KG1 (cell line): ENCODE results near the gene KLF5.

Experiments
- DNase-seq: peaks from one replicate; lab custom pipeline; 2025; lab: John Stamatoyannopoulos, UW

KLF5 gene

DNA sequence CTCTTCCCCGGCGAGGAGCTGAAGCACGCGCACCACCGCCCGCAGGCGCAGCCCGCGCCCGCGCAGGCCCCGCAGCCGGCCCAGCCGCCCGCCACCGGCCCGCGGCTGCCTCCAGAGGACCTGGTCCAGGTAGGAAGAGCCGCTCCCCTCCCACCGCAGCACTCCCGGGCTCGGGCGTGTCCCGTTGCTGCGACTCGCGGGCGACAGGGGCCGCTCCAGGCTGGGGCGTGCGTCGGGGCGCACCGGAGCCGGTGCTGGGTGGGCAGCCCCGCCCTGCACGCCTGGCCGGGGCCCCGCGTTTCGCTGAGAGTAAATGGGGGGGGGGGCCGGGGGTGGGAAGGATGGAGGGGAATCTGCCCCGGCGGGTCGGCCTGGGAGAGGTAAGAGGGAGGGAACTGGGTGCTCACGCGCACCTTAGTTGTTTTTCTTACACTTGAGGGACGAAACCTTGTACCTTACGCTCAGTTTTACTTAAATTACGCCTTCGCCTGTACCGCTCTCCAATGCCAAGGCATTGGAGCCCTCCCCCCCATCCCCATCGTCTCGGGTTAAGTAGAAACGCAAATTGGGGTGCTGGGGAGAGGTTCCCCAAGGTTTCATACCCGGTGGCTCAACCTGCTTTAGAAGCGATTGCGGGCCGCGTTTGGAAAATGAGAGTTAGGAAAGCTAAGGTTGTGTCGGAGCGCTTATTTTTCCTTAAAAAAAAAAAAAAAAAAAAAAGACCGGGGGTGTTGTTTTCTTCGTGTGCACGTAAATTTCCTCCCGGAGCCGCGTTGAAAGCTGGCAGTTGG, 850 bp downstream of the KLF5 start:
- DNase-seq = no peak

DNA sequence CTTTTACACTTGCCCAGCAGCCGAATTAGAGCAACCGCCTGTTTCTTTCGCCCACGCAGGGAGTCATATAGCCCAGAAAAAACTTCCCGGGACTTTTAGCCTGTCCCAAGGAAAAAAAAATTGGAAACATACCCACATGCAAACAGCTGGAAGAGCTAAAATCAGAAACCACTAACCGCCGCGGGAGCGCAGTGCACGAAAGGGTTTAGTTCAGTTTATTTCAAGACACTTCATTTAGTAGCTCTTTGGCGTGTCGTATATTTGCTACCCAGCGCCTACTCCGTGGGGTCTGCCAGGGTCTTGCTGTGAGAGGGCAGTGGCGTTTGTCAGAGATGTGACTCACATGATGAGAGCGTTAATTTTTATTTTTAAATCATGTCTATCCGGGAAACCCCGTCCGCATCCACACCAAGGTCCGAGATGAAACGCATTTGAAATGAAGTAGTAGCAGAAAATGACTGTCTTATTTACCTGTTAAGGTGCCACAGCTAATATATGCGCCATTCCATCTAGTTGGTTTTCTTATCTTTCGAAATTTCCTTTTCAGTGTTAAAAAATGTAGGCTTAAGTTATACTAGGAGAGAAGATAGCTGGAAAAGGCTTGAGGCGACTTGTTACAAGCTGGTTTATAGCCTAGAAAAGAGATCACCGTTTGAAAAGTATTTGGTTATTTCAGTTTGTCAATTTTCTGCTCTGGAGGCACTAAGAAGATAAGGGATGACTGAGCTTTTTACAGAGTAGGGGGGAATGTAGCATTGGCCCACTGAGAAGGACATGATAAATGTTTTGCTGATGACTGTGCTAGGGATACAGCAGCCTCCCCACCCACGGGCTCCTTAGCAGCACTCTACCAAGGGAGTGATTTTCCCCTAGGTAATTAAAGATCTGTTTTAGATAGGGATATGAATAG, 1.7 kb downstream of the KLF5 start:
- DNase-seq = no peak

DNA sequence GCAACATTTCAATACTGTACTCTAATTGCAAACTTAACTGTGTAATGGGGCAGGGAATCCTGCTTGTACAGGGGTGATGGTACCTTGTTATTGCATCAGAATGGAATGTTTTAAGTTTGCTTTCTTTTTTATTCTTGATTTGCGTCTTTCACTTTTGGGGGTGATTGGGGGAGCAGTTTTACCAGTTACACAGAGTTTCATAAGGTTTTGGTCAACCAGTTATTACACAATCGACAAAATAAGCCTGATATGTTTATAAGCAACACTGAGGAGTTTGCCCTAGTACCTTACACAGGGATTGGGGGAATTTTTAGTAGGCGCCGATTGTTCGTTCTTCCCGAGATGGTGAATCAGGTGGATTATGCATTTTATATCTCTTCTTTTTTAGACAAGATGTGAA, 2.7 kb downstream of the KLF5 start:
- DNase-seq = no peak

DNA sequence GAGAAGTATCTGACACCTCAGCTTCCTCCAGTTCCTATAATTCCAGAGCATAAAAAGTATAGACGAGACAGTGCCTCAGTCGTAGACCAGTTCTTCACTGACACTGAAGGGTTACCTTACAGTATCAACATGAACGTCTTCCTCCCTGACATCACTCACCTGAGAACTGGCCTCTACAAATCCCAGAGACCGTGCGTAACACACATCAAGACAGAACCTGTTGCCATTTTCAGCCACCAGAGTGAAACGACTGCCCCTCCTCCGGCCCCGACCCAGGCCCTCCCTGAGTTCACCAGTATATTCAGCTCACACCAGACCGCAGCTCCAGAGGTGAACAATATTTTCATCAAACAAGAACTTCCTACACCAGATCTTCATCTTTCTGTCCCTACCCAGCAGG, 3.1 kb downstream of the KLF5 start:
- no peak for DNase-seq

DNA sequence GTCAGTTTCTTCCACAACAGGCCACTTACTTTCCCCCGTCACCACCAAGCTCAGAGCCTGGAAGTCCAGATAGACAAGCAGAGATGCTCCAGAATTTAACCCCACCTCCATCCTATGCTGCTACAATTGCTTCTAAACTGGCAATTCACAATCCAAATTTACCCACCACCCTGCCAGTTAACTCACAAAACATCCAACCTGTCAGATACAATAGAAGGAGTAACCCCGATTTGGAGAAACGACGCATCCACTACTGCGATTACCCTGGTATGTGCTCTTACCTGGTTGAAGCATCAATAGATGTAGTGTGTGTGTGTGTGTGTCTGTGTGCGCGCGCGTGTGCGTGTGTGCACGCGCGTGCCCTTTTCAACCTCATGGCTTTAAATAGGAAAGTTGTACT, 3.7 kb downstream of the KLF5 start:
- no peak for DNase-seq

DNA sequence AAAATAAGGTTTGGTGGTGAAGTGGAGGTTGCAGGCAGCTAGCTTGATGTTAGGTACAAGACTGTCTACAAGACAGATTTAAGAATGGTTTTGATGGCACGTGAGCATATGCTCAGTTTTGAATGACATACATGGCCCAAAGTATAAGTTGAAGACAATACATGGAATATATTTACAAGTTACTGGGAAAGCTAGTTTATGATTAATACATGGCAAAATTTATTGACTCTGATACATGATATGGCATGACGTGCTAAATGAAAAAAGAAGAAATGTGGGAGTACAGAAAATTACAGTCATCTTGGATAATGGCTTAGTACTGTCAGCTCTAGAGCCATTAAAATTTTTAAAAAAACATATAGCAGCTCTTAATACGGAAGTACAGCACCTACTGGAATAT, 4.4 kb downstream of the KLF5 start:
- no peak for DNase-seq

DNA sequence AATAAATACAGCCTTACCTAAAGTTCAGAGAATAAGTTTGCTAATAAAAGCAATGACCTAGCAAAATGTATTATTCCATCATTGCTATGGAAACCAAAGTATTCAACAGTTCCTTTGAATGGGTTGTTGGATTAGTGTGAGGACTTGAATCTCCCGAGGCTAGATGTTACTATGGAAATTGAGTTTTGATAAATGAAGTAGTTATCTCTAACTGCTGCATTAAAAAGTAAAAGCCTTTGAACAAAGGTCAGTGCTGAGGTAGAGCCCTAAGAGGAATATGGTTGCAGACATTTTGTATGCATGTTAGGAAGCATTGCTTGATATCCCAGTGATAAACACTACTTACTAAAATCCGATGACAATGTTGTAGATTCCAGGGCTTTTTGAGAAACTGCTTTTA, 6.2 kb downstream of the KLF5 start:
- DNase-seq = no peak

DNA sequence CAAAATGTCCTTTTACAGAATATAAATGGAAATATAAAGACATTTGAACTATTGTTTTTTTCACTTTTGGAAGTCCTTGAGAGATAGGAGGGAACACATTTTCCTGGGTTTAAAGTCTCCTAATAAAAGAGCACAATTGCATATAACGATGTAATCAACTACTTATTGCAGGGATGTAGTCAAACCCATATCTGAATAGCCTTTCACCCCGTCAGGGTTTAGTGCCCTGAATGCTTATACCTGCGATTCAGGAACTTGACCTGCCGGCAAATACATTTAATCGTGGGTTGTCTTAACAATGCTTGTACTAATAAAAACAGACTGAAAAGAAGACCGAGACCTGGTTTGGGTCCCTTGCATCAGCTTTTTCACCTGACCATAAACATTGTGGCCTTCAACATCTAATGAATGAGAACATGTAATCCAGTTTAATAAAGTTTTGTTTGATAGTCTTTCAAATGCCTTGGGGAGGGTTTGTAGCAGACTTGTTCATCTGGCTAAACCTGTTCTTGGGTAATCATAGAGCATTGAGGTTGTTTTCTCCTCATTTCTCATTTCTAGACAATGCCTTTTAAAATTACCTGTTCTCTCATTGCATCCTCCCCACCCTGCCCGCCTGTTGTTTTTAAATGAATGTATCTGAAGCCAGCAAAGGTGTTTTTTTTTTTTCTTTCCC, 7.0 kb downstream of the KLF5 start:
- DNase-seq = no peak

DNA sequence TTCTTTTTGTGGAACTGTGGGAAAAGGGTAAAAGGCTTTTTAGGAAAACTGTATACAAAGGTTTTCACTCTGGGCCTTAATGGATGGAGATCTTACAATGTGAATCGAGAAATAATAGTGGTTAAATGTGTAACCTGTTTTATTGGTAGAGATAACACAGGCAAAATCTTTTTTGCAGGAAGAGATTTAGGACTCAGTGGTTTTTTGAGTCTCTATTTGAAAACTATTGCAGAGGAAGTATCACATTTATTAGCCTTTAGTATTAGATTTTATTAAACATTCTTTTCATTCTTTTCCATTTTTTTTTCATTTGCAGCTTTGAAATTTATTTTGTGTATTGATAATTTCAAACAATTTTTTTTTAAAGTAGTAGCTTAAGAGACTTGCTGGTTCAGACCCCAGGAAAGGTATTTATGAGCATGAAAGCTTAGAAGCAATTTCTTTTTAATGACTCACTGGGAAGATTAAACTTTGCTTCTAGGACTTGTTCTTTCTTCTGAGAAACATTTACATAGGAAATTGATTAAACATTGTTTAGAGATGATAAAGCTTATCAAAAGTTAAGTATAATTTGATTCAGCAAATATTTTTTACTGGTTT, 10.5 kb downstream of the KLF5 start:
- DNase-seq = no peak

DNA sequence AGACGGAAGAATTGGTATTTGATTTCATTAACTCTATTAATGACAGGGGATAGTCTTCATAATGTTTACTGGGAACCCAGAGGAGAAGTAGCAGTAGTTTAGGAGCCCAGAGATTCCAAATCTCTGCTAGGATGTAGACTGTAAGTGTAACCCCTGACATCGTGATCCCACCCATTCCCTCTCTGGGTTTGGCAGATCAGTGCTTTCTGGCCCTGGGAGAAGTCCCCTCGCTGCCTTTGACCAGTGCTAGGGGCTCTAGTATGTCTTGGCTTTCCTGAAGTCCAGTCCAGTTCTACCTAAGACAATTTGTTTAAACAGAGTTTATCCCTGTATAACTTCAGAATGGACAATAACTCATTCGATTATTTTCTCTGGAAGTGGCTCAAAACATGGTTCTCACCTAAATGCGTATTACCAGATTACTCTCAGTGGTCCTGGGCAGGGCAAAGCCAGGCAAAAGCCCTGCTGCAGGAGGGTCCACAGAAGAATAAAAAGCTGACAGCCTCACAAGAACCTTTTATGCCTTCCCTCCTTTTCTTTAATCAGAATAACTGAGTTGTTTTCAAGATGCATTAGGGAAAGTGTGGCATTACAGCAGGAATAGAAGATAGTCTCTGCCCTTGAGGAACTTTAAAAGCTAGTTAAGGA, 11.8 kb downstream of the KLF5 start:
- DNase-seq = no peak

DNA sequence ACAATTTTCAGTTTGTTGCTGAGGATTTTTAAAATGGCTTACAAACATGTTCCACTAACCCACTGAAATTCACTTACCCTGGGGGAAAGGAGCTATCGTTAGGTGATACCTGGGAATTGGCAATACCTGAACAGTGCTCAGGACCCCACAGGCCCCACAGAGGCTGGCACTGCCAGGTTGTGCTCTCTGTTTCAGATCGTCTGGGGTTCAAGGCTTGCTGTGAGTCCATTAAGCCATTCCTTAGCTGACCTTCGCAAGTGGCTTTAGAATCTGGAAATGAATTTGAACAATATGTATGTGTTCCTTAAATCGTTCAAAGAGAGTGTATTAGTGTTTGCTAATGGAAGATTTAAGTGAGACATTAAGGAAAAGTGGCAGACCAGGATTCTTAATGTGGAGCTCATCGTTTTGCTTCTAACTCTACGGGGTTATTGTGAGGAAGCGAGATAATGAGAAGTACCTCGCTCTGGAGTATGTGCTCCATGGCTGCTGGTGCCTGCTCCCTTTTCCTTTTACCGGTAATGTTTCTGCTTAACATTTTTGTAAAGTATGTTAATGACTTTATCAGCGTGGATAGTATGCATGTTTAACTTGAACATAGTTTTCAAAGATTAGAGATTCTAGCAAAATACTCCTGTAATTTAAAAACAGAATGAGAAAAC, 13.6 kb downstream of the KLF5 start:
- DNase-seq = no peak

DNA sequence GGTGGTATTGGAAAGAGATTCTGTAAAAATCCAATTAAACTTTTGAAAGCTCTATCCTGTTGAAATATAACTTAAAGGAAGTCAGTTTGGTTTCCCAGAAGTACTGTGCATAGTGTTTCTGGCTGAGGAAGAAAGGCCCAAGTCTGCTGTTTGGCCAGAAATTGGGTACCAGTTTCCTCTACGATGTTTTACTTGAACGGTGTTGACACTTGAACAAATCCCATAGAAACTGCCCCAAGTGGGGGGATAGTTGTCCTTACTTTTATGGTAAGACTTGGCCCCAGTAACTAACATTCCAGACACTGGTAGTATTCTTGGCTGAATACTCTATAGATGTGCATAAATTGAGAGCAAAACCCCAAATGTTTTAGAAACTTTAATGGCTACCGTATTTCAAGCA, 14.2 kb downstream of the KLF5 start:
- no peak for DNase-seq

DNA sequence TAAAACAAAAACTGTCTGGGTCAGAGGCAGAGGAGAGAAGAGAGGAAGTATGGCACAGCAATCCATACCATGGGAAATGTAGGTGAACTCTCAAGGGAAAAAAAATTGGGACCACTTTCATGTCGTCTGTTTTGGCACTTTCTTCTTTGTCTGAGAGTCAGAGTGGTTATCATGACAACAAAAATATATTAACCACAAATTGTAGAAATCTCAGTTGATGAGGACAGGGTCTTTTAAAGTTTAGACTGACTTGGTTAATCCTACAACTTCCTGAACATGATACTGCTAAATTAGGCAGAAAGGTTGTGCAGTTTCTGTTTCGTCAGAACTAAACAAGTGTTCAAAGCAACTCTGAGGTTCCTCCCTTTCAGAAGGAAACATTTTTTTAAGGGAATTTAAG, 15.2 kb downstream of the KLF5 start:
- no peak for DNase-seq

DNA sequence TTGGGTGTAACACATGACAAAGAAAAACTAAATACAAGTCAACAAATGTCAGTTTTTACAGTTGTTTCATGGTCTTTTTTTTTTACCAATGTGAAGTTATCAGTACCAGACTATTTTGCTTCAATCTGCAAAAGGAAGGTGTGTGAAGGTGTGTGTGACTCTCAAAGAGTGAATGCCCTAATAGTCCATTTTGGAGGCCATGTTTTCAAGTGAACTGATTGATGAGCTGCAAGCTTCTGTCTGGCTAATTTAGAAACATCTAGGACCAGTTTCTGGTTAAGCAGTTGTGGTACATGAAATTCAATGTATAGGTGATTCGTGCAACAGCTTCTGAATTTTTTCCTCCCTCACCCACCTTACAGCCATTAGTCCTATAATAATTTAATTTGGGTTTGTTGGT, 16.1 kb downstream of the KLF5 start:
- no peak for DNase-seq

DNA sequence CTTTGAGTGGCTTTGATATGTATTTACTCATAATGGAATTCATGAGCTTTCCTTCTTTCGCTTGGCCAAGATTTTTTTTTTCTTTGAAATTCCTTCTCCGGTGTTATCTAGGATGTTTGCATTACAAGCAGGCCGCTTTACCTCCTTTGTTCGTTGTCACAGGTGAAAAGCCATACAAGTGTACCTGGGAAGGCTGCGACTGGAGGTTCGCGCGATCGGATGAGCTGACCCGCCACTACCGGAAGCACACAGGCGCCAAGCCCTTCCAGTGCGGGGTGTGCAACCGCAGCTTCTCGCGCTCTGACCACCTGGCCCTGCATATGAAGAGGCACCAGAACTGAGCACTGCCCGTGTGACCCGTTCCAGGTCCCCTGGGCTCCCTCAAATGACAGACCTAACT, 16.7 kb downstream of the KLF5 start:
- no peak for DNase-seq

DNA sequence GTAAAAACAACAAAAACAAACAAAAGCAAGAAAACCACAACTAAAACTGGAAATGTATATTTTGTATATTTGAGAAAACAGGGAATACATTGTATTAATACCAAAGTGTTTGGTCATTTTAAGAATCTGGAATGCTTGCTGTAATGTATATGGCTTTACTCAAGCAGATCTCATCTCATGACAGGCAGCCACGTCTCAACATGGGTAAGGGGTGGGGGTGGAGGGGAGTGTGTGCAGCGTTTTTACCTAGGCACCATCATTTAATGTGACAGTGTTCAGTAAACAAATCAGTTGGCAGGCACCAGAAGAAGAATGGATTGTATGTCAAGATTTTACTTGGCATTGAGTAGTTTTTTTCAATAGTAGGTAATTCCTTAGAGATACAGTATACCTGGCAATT, 17.1 kb downstream of the KLF5 start:
- no peak for DNase-seq

DNA sequence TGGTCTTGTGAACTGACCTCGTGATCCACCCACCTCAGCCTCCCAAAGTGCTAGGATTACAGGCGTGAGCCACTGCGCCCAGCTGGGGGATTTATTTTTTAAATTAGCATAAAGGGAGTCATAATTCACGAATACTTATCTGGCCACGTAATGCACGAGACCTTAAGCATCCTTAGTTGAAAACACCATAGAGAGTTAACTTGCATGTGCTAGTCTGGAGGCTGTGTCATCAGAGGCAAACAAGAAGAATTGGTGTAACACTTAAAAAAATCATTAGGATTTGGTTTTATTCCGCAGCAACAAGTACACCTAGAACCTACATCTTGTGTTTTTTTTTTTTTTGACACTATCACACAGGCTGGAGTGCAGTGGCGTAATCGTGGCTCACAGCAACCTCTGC, 19.1 kb downstream of the KLF5 start:
- no peak for DNase-seq

DNA sequence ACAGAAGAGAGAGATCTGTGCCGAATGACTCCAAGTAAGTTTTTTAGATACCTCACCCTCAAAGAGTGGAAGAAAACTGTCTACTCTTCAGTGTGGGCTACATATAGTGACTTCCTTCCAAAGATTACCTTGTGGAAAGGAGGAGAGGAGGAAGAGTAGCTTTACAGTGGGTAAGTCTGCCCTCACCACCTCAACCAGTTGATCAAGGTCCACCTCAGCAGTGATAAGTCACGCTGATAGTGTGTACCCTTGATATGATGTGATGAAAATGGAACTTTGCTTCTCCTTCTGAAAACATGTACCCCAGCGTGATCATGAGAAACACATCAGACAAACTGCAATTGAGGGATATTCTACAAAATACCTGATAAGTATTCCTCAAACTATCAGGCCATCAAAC, 20.6 kb downstream of the KLF5 start:
- DNase-seq = no peak

DNA sequence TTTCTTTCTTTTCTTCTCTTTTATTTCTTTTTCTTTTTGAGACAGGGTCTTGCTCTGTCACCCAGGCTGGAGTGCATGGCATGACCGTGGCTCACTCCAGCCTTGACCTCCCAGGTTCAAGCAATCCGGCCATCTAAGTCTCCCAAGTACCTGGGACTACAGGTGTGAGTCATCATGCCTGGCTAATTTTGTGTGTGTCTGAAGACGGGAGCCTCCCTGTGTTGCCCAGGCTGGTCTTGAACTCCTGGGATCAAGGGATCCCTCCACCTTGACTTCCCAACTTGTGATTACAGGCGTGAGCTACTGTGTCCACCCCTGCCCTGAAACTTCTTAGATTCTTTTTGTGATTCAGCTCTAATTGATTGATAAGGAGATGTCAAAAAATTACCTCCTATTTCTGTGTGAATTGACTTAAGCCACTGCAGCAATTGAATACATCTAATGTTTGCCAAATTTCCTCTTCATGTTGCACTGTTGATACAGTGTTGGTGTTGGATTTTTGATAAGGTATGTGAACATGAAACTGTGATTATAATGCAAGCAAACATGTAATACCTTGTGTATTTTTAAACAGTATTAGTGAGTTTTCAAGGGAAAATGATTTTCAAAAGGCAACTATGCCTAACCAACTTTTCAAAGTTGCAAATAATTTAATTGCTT, 22.6 kb downstream of the KLF5 start:
- DNase-seq = no peak

DNA sequence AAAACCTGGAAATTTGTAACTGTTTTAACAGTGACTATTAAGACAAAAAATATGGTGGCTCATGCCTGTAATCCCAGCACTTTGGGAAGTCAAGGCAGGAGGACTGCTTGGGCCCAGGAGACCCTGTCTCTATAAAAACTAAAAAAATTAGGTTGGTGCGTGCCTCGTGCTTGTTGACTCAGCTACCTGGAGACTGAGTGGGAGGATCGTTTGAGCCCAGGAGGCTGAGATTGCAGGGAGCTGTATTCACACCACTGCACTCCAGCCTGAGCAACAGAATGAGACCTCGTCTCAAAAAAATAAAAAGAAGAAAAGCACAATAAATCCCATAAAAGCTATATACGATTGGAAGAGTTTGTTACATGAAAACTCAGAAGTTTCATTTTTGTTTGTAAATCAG, 23.7 kb downstream of the KLF5 start:
- no peak for DNase-seq

DNA sequence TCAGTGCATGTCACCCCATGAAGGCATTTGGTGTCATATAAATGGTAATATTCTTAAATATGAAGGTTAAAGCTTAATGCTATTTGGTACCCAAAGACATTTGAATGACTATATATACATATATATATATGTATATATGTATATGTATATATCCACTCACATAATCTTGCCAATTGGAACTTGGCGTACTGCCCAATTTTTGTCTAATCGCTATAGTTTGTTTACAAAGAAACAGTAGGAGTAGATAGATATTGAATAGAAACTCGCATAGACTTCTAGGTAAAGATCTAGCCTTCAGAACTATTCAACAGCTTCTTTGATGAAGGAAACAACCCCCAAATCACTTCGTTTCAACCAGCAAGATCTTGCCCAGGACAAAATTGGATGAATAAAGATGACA, 24.1 kb downstream of the KLF5 start:
- DNase-seq = no peak
